Naive thymus-derived CD8-positive, alpha-beta T cell (primary cell): ENCODE data around the gene ACP7. TPM values are rescaled to one million over a fixed set of nuclear protein-coding genes. Genes with fewer than 3 reads are reported as not detected.

Source experiments
- ATAC-seq, 2 donors: fragments of 150-1000 bp; cut with Tn5 transposase in 1 of 2; sonication (Bioruptor Pico), chemical (Tn5 transposase) in 1 of 2; 1 replicate in 1 of 2; 2 replicates in 1 of 2; pipeline ENCODE4 v1.10.0; 2021; ENCODE audit warnings: mild to moderate bottlenecking in 2 of 2, moderate library complexity in 2 of 2
- POLR2A ChIA-PET: fragments of 350-600 bp; sonication (Branson Sonifier 250); formaldehyde crosslinking; loops from one replicate; lab custom pipeline; 2021; ENCODE audit warnings: antibody characterized with exemption; lab: Charles Lee
- DNase-seq, 10 donors: peaks; one replicate each; pipeline versions ENCODE4 v3.0.0 to v3.0.0-alpha.2; 2020 to 2022
- H3K27ac Mint-ChIP-seq, 10 donors: one replicate each; pipeline ENCODE4 v1.8.0; 2020 to 2022; ENCODE audit warnings: mild to moderate bottlenecking in 10 of 10, mixed read lengths in 10 of 10, moderate library complexity in 4 of 10, inconsistent platforms in 1 of 10
- H3K27me3 Mint-ChIP-seq, 5 donors: one replicate each; pipeline ENCODE4 v1.8.0; 2021 to 2022; ENCODE audit warnings: mixed read lengths in 5 of 5
- H3K36me3 Mint-ChIP-seq, 3 donors: one replicate each; pipeline ENCODE4 v1.8.0; 2020 to 2022; ENCODE audit warnings: mixed read lengths in 3 of 3, mild to moderate bottlenecking in 2 of 3, inconsistent platforms in 1 of 3
- H3K4me1 Mint-ChIP-seq, 4 donors: one replicate each; pipeline ENCODE4 v1.8.0; 2021 to 2022; ENCODE audit warnings: mixed read lengths in 4 of 4
- H3K4me3 Mint-ChIP-seq, 10 donors: one replicate each; pipeline ENCODE4 v1.8.0; 2020 to 2022; ENCODE audit warnings: mild to moderate bottlenecking in 10 of 10, mixed read lengths in 10 of 10, moderate library complexity in 6 of 10, inconsistent platforms in 1 of 10
- H3K9me3 Mint-ChIP-seq, 9 donors: one replicate each; pipeline ENCODE4 v1.8.0; 2020 to 2022; ENCODE audit warnings: mixed read lengths in 9 of 9, mild to moderate bottlenecking in 3 of 9, inconsistent platforms in 1 of 9, moderate library complexity in 1 of 9
- polyA plus RNA-seq, 3 donors: library from polyadenylated mRNA; unstranded; fragments of 300-500 nt; fragmentation: Illumina TruSeq; gene quantifications; one replicate each; pipeline ENCODE4 v1.2.3, GENCODE V29; 2021
- total RNA-seq, 8 experiments: library from RNA in 2 of 8; stranded (reverse) in 2 of 8; gene quantifications; one replicate each; pipeline ENCODE4 v1.2.3 and lab custom pipeline; 2021 to 2026

Gene ACP7
- total and polyA plus RNA-seq, 5 experiments from 2014 or later, result not detected

- peaks cover 0 to 2% (median 0%) of the 10 kb centered on the region in 9 donors for H3K9me3 Mint-ChIP-seq
- POLR2A ChIA-PET, result no interaction called here
- no peak overlapping the region for H3K4me3 Mint-ChIP-seq
- no peaks in the 10 kb centered on the region for H3K27me3 Mint-ChIP-seq
- no peak overlapping the region for H3K27ac Mint-ChIP-seq
- DNase-seq (no peak), ATAC-seq (no peak)
- peaks cover 20 to 47% (median 38%) of the 10 kb centered on the region in 4 donors for H3K4me1 Mint-ChIP-seq
- H3K36me3 Mint-ChIP-seq, result peaks cover 0 to 3% (median 0%) of the 10 kb centered on the region in 3 donors
These were observed 64.9 kb downstream of the ACP7 start for GRCh38 chr19:39148939-39149529.

DNA sequence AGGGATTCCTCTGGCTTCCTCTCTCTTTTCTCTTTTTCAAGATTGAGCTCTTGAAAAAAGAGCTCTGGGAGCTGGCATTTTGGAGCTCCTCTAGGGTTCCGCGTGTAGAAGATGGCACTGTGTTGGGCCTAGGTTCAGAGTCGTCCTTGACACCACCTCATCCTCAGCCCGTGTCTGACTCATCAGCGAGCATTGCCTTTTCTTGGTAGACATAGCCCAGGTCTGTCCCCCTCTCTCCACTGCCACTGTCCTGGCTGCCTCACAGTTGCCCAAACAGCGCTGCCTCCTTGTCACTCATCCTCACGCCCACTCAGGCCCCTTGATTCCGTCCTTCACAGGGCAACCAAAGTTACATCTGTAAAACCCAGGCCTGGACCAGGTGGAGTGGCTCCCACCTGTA, 66.1 kb downstream of the ACP7 start:
- peaks cover 0 to 2% (median 0%) of the 10 kb centered on the region in 9 donors for H3K9me3 Mint-ChIP-seq
- DNase-seq (no peak), ATAC-seq (no peak)
- H3K27me3 Mint-ChIP-seq, result no peaks in the 10 kb centered on the region
- POLR2A ChIA-PET, result no interaction called here
- no peak overlapping the region for H3K27ac Mint-ChIP-seq
- peaks cover 13 to 38% (median 32%) of the 10 kb centered on the region in 4 donors for H3K4me1 Mint-ChIP-seq
- peaks cover 0 to 3% (median 0%) of the 10 kb centered on the region in 3 donors for H3K36me3 Mint-ChIP-seq
- no peak overlapping the region for H3K4me3 Mint-ChIP-seq

- H3K4me1 Mint-ChIP-seq, result peaks cover 13 to 39% (median 35%) of the 10 kb centered on the region in 4 donors
- no peaks in the 10 kb centered on the region for H3K27me3 Mint-ChIP-seq
- POLR2A ChIA-PET, result no interaction called here
- H3K9me3 Mint-ChIP-seq, result peaks cover 0 to 2% (median 0%) of the 10 kb centered on the region in 9 donors
- no peak overlapping the region for H3K4me3 Mint-ChIP-seq
- H3K27ac Mint-ChIP-seq, result no peak overlapping the region
- DNase-seq (no peak), ATAC-seq (no peak)
- peaks cover 0 to 3% (median 0%) of the 10 kb centered on the region in 3 donors for H3K36me3 Mint-ChIP-seq
These were observed 66.8 kb downstream of the ACP7 start for GRCh38 chr19:39150807-39151600.

DNA sequence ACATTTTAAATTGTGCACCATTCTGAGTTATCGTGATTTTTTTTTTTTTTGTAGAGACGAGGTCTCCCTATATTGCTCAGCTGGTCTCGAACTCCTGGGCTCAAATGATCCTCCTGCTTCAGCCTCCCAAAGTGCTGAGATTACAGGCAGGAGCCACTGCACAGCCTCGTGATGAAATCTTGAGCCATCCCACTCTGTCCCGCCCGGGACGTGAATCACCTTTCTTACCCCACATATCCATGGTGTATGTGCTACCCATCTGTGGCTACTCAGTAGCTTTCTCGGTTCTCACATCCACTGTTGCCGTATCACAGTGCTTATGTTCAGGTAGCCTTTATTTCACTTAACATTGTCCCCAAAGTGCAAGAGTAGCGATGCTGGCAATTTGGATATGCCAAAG, 67.9 kb downstream of the ACP7 start:
- no peaks in the 10 kb centered on the region for H3K9me3 Mint-ChIP-seq
- ATAC-seq (no peak), DNase-seq (no peak)
- H3K36me3 Mint-ChIP-seq, result peaks cover 0 to 3% (median 0%) of the 10 kb centered on the region in 3 donors
- POLR2A ChIA-PET, result no interaction called here
- H3K27ac Mint-ChIP-seq, result no peak overlapping the region
- no peak overlapping the region for H3K4me3 Mint-ChIP-seq
- H3K27me3 Mint-ChIP-seq, result no peaks in the 10 kb centered on the region
- H3K4me1 Mint-ChIP-seq, result peaks cover 12 to 39% (median 28%) of the 10 kb centered on the region in 4 donors

- Mint-ChIP-seq H3K36me3 (no peaks in the 10 kb centered on the region), H3K4me1 (peaks cover 20 to 39% (median 37%) of the 10 kb centered on the region in 4 donors), H3K4me3 (no peak overlapping the region), H3K9me3 (no peaks in the 10 kb centered on the region), H3K27ac (peak overlapping the region in 5 of 10 donors; percentile 44 to 87 (median 80)), H3K27me3 (no peaks in the 10 kb centered on the region)
- DNase-seq (no peak), ATAC-seq (no peak)
- POLR2A ChIA-PET, result no interaction called here
These were observed 70.0 kb downstream of the ACP7 start for GRCh38 chr19:39154100-39154628.

- Mint-ChIP-seq H3K36me3 (no peaks in the 10 kb centered on the region), H3K27me3 (no peaks in the 10 kb centered on the region), H3K27ac (peak overlapping the region in 1 of 10 donors; percentile 82), H3K4me3 (peak overlapping the region in 1 of 10 donors; percentile 20), H3K9me3 (no peaks in the 10 kb centered on the region), H3K4me1 (peaks cover 20 to 39% (median 37%) of the 10 kb centered on the region in 4 donors)
- ATAC-seq, result no peak
- no peak for DNase-seq
- POLR2A ChIA-PET, result no interaction called here
These were observed 70.5 kb downstream of the ACP7 start for GRCh38 chr19:39154629-39155100.

DNA sequence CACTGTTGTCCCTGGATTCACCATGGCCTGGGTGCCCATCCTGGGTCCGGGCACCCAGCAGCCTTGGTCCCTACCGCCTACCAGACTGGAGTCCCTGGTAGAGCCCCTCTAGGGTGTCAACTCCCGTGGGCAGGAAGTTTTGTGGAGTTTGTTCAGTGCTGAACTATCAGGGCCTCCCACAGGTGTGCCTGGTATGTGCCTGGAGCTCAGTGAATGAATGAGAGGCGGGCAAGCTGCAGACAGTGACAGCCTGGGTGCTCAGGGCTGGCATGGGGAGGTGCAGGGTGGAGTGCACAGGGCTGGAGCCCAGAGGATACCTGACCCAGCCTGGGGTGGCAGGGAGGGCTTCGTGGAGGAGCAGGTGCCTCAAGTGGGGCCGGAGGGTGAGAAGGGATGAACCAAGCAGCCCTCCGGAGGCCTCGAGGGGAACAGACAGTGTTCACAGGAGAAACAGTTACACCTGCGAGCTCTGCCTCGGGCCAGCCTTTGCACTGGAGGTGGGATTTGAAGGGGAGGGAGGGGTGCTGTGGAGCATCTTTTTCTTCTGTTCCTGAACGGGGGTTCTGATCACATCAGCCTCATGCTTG, 71.0 kb downstream of the ACP7 start:
- Mint-ChIP-seq H3K27ac (peak overlapping the region in 1 of 10 donors; percentile 82), H3K36me3 (no peaks in the 10 kb centered on the region), H3K27me3 (no peaks in the 10 kb centered on the region), H3K4me1 (peaks cover 21 to 41% (median 39%) of the 10 kb centered on the region in 4 donors), H3K4me3 (no peak overlapping the region), H3K9me3 (no peaks in the 10 kb centered on the region)
- DNase-seq, result no peak
- no peak for ATAC-seq
- POLR2A ChIA-PET, result no interaction called here

DNA sequence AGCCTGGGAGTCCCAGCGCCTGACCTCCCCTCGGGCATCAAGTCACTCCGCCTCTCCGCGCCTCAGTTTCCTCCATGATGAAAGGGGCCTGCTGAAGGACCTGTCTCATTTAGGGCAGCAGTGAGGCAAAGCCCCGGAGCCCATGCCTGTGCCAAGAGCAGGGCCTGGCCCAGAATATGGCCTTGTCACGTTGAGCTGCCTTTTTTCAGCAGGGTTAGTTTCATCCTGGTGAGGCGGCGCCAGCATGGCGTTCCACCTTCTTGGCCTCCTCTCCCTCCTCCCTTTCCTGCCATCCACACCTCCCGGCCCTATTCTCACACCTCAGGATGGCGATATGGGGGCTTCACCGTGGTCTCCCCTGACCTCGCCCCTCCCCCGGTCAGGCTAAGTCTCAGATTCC, 71.6 kb downstream of the ACP7 start:
- H3K27me3 Mint-ChIP-seq, result no peaks in the 10 kb centered on the region
- no peak for ATAC-seq
- peak overlapping the region in 1 of 10 donors; percentile 70 for H3K27ac Mint-ChIP-seq
- DNase-seq, result no peak
- peaks cover 22 to 43% (median 42%) of the 10 kb centered on the region in 4 donors for H3K4me1 Mint-ChIP-seq
- H3K9me3 Mint-ChIP-seq, result no peaks in the 10 kb centered on the region
- no peaks in the 10 kb centered on the region for H3K36me3 Mint-ChIP-seq
- no peak overlapping the region for H3K4me3 Mint-ChIP-seq
- POLR2A ChIA-PET, result no interaction called here

GRCh38 chr19:39156326-39157230, 72.4 kb downstream of the ACP7 start:
- ATAC-seq, result no peak
- Mint-ChIP-seq H3K27me3 (no peaks in the 10 kb centered on the region), H3K4me1 (peaks cover 21 to 39% (median 38%) of the 10 kb centered on the region in 4 donors), H3K36me3 (no peaks in the 10 kb centered on the region), H3K9me3 (no peaks in the 10 kb centered on the region), H3K4me3 (peak overlapping the region in 1 of 10 donors; percentile 18), H3K27ac (peak overlapping the region in 2 of 10 donors; percentile 7 to 72)
- POLR2A ChIA-PET, result no interaction called here
- no peak for DNase-seq

GRCh38 chr19:39157275-39157996, 73.3 kb downstream of the ACP7 start:
- Mint-ChIP-seq H3K36me3 (no peaks in the 10 kb centered on the region), H3K9me3 (no peaks in the 10 kb centered on the region), H3K4me3 (peak overlapping the region in 1 of 10 donors; percentile 18), H3K27me3 (no peaks in the 10 kb centered on the region), H3K4me1 (peaks cover 21 to 41% (median 35%) of the 10 kb centered on the region in 4 donors), H3K27ac (peak overlapping the region in 2 of 10 donors; percentile 7 to 10)
- ATAC-seq (no peak), DNase-seq (no peak)
- POLR2A ChIA-PET, result no interaction called here

- Mint-ChIP-seq H3K4me1 (peaks cover 24 to 46% (median 38%) of the 10 kb centered on the region in 4 donors), H3K27ac (peak overlapping the region in 1 of 10 donors; percentile 51), H3K27me3 (no peaks in the 10 kb centered on the region), H3K4me3 (no peak overlapping the region), H3K36me3 (peaks cover 0 to 3% (median 0%) of the 10 kb centered on the region in 3 donors), H3K9me3 (no peaks in the 10 kb centered on the region)
- DNase-seq, result no peak
- POLR2A ChIA-PET, result no interaction called here
- no peak for ATAC-seq
These were observed 73.8 kb downstream of the ACP7 start for GRCh38 chr19:39157997-39158389.
